OCI-LY3 (cell line): ENCODE measurements around the gene CMTM4.

Experiments
- H2AFZ ChIP-seq: fragments of 200-600, 300-600 bp; shearing (Covaris generic); 2 replicates; pipeline ENCODE4 v1.6.0; 2014; ENCODE audit warnings: antibody characterized with exemption, low read depth, low read length
- H3K27ac ChIP-seq: fragments of 200-600, 300-600 bp; sonication (generic); 2 replicates; pipeline ENCODE4 v1.5.1; 2014; ENCODE audit warnings: mild to moderate bottlenecking, low read length, moderate library complexity, mixed read lengths
- H3K27me3 ChIP-seq: fragments of 200-600, 300-600 bp; sonication (generic); 2 replicates; pipeline ENCODE4 v1.6.1; 2014; ENCODE audit warnings: low read depth, low read length, mixed read lengths
- H3K36me3 ChIP-seq: fragments of 200-600, 300-600 bp; sonication (generic); replicated peaks from 2 replicates; pipeline ENCODE3; 2014; ENCODE audit warnings: low read depth, low read length, mixed read lengths
- H3K4me1 ChIP-seq: fragments of 300-600, 200-600 bp; sonication (generic); 2 replicates; pipeline ENCODE4 v1.6.1; 2014; ENCODE audit warnings: low read length, mixed read lengths
- H3K4me2 ChIP-seq: fragments of 200-600, 300-600 bp; sonication (generic); 2 replicates; pipeline ENCODE4 v1.6.1; 2014; ENCODE audit warnings: low read length, mixed read lengths
- H3K4me3 ChIP-seq: fragments of 300-600, 200-600 bp; sonication (generic); 2 replicates; pipeline ENCODE4 v1.5.1; 2014; ENCODE audit warnings: antibody characterized with exemption, mild to moderate bottlenecking, low read length, moderate library complexity
- H3K79me2 ChIP-seq: fragments of 300-600, 200-600 bp; shearing (Covaris generic); 2 replicates; pipeline ENCODE4 v1.6.1; 2014; ENCODE audit warnings: mild to moderate bottlenecking, low read length, mixed read lengths
- H3K9ac ChIP-seq: fragments of 300-600, 200-600 bp; shearing (Covaris generic); 2 replicates; pipeline ENCODE4 v1.6.0; 2014; ENCODE audit warnings: mild to moderate bottlenecking, low read length, moderate library complexity
- H3K9me3 ChIP-seq: fragments of 200-600, 300-600 bp; shearing (Covaris generic); 2 replicates; pipeline ENCODE4 v1.6.1; 2014; ENCODE audit warnings: low read length, mixed read lengths; ENCODE audit not compliant: insufficient read depth
- H4K20me1 ChIP-seq: fragments of 200-600, 300-600 bp; sonication (generic); 2 replicates; pipeline ENCODE4 v1.6.1; 2016; ENCODE audit warnings: low read length, mixed read lengths; ENCODE audit not compliant: insufficient read depth
- CTCF ChIP-seq: fragments of 200-600, 300-600 bp; sonication (generic); IDR thresholded peaks from 2 replicates; pipeline ENCODE4 v1.5.1; 2014; ENCODE audit warnings: antibody characterized with exemption, low read length, low read depth
- EZH2phosphoT487 ChIP-seq: fragments of 200-600 bp; shearing (Covaris generic); IDR thresholded peaks from 2 replicates; pipeline ENCODE4 v1.6.1; 2018; ENCODE audit warnings: antibody characterized with exemption, mixed run types, low read depth

CMTM4 gene

GRCh38 chr16:66580605-66581209, 115.8 kb downstream of the CMTM4 start:
- no peaks in the 10 kb centered on the region for H3K36me3 ChIP-seq
- peaks cover 2% of the 10 kb centered on the region; the same call in 1 of the 2 replicates for H3K4me1 ChIP-seq
- TF ChIP-seq CTCF = no peak
- no peak for TF ChIP-seq EZH2phosphoT487
- H4K20me1 ChIP-seq = no peaks in the 10 kb centered on the region
- H2AFZ ChIP-seq = no peak overlapping the region
- no peaks in the 10 kb centered on the region for H3K9me3 ChIP-seq
- no peak overlapping the region for H3K4me2 ChIP-seq
- H3K27ac ChIP-seq = no peak overlapping the region
- H3K4me3 ChIP-seq = no peak overlapping the region
- no peak overlapping the region for H3K9ac ChIP-seq
- no peaks in the 10 kb centered on the region for H3K79me2 ChIP-seq
- H3K27me3 ChIP-seq = 0 out of 2 replicates have a peak, but pooled peaks cover 3% of the 10 kb centered on the region

- no peak within 1 kb of the TSS for H3K4me2 ChIP-seq
- no peak within 1 kb of the TSS for H3K9ac ChIP-seq
- H3K9me3 ChIP-seq = no peaks in the 10 kb centered on the region
- no peak within 1 kb of the TSS for H3K27ac ChIP-seq
- TF ChIP-seq CTCF (no peak), EZH2phosphoT487 (no peak)
- H4K20me1 ChIP-seq = no peaks in the 10 kb centered on the region
- no peaks in the 10 kb centered on the region for H3K79me2 ChIP-seq
- no peaks in the 10 kb centered on the region for H3K4me1 ChIP-seq
- H3K4me3 ChIP-seq = no peak within 1 kb of the TSS
- no peaks in the 10 kb centered on the region for H3K36me3 ChIP-seq
- 0 out of 2 replicates have a peak, but pooled peaks cover 3% of the 10 kb centered on the region for H3K27me3 ChIP-seq
- H2AFZ ChIP-seq = no peak within 1 kb of the TSS
These were observed 117.7 kb downstream of the CMTM4 start, which contains the start of gene CMTM2 for GRCh38 chr16:66578651-66579531. Gene CMTM2 (plus strand): TSS chr16:66579463. CDS start chr16:66579608, 145 bp downstream.

- no peak overlapping the region for H3K9ac ChIP-seq
- 0 out of 2 replicates have a peak, but pooled peaks cover 3% of the 10 kb centered on the region for H3K27me3 ChIP-seq
- no peak overlapping the region for H2AFZ ChIP-seq
- TF ChIP-seq EZH2phosphoT487 = no peak
- no peak for TF ChIP-seq CTCF
- H3K27ac ChIP-seq = no peak overlapping the region
- H3K79me2 ChIP-seq = no peaks in the 10 kb centered on the region
- no peak overlapping the region for H3K4me2 ChIP-seq
- no peaks in the 10 kb centered on the region for H3K36me3 ChIP-seq
- H3K4me1 ChIP-seq = no peaks in the 10 kb centered on the region
- H3K4me3 ChIP-seq = no peak overlapping the region
- no peaks in the 10 kb centered on the region for H4K20me1 ChIP-seq
- H3K9me3 ChIP-seq = no peaks in the 10 kb centered on the region
These were observed 120.2 kb downstream of the CMTM4 start for GRCh38 chr16:66576296-66576695.

DNA sequence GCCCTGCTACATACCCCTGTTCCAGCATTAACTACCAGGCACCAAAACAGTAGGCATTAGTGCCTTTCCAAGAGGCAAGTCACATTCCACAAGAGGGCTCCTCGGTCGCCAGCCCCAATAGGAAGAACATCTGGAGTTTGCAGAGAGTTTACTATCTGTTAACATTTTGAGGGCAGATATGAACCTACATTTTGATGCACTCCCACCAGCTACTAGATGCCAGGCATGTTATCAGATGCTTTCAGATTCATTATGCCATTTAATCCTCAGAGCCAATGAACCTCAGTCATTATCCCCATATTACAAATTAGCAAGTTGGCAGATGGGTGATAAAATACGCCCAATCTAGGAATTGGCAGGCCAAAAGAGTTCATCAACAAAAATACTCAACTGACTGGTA, 121.5 kb downstream of the CMTM4 start:
- no peak for TF ChIP-seq CTCF
- TF ChIP-seq EZH2phosphoT487 = no peak
- H3K79me2 ChIP-seq = no peaks in the 10 kb centered on the region
- no peaks in the 10 kb centered on the region for H3K4me1 ChIP-seq
- no peaks in the 10 kb centered on the region for H4K20me1 ChIP-seq
- H3K9ac ChIP-seq = no peak overlapping the region
- no peak overlapping the region for H3K4me2 ChIP-seq
- H3K27me3 ChIP-seq = no peaks in the 10 kb centered on the region
- H3K27ac ChIP-seq = no peak overlapping the region
- no peak overlapping the region for H3K4me3 ChIP-seq
- H2AFZ ChIP-seq = no peak overlapping the region
- H3K36me3 ChIP-seq = no peaks in the 10 kb centered on the region
- no peaks in the 10 kb centered on the region for H3K9me3 ChIP-seq
